HG03460 (cell line): ENCODE measurements around the gene ST6GAL2.

Experiments
- ATAC-seq: cut with Tn5 transposase; IDR thresholded peaks from one replicate; pipeline ENCODE4 v1.9.1; 2021; ENCODE audit not compliant: unreplicated experiment

The ST6GAL2 gene, protein sequence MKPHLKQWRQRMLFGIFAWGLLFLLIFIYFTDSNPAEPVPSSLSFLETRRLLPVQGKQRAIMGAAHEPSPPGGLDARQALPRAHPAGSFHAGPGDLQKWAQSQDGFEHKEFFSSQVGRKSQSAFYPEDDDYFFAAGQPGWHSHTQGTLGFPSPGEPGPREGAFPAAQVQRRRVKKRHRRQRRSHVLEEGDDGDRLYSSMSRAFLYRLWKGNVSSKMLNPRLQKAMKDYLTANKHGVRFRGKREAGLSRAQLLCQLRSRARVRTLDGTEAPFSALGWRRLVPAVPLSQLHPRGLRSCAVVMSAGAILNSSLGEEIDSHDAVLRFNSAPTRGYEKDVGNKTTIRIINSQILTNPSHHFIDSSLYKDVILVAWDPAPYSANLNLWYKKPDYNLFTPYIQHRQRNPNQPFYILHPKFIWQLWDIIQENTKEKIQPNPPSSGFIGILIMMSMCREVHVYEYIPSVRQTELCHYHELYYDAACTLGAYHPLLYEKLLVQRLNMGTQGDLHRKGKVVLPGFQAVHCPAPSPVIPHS

DNA sequence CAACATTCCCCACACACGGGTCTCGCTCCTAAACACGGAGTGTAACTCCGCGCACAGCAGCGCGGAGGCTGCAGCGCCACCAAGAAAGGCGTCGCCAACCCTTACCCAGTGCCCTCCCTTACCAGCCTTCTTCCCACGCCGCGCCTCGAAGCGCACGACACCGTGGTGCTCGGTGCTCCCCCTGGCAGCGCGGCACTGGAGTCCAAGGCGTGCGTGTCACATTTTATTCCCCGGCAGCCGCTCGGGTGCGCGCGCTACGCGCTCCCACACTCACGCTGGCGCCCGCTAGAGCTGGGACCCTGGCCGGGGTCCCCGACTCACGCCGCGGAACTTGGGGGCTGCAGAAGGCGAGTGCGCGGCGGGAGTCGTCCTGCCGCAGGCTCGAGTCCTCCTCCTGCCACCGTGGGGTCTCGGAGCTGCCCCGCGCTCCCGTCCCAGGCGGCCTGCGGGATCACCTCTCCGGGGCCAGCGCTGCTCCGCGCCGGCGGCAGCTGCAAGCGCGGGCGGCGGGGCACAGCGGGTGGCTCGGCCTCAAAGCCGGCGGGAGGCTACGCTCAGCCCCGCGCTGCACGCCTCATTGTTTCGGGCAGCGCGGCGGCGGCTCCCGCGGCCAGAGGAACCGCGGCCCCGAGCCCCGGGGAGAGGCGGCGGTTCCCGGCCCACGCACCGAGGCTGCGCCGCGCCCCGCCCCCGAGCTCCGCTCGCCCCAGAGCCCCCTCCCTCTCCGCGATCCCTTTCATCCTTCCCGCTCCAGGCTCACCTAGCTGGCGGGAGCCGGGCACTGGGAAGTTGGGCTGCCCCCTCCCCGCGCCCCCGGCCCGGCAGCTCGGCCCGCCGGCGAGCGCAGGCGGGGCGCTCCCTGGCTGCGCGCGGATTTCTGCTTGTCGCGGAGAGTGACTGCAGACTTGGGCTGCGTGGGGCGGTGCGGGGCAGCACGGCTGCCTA, at the start of gene ST6GAL2:
TSS of gene ST6GAL2 (minus strand) at position 197 of the 945 bp plus-strand sequence. CDS start 42,190 bp downstream, outside the sequence.
- ATAC-seq = no peak

DNA sequence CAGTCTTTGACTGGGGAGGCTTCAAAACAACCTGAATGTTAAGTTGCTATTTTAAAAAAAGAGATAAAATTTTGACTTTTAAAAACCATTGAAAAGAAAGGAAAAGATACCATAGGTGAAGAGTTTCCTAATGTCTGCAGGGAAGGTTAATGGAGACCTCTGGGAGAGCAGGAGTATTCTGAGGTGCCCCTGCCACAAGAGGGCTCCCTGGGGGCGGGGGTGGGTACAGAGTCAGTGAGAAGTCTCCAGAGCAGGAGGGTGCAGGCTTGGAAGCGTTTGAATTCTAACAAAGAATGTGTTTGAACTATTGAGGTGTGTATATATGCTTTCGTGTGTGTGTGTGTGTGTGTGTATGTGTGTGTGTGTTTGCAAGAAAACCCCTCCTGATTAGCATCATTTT, 46.7 kb upstream of the ST6GAL2 start:
- no peak for ATAC-seq

DNA sequence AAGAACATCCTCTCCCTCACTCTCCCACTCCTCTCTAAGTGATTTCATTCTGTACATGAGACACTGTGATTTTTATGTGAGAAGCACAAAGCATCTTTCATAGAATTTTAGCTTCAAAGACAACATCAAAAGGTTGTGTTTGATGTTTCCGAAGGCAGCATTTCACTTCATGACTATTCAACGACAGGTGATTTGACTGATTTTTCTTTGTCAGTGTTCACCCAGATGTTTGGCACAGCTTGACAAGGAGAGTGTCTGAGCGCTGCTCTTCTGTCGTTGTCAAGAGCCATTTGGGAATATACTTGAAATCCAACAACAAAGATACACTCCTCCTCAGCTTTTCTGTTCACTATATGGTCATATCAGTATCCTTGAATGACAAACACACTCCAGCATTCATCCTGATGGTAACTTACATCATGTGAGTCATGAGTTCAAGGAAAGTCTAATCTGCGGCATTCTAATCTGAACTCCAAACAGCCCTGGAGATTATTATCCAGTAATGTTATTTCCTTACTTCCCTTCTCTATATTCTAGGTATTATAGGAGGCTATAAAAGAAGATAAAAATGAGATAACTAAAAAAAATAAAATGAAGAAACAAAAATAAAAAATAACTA, 45.9 kb upstream of the ST6GAL2 start:
- ATAC-seq = no peak

DNA sequence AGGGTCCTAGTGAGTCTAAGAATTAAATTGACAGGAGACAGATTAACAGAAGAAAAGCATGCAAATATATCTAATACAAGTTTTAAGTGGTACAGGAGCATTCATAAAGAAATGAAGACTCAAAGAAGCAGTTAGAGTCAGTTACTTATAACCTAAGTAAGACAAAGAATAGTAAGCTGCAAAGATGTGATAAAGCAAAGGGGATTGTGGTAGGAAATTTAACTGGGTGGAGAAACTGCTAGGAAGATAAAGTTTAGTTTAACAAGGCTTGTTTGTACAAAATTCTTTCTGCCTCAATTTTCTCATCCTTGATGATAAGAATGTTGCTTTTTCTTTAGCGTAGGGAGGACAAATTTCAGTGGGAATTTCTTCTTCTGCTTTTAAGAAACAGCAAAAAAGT, 35.5 kb upstream of the ST6GAL2 start:
- no peak for ATAC-seq

DNA sequence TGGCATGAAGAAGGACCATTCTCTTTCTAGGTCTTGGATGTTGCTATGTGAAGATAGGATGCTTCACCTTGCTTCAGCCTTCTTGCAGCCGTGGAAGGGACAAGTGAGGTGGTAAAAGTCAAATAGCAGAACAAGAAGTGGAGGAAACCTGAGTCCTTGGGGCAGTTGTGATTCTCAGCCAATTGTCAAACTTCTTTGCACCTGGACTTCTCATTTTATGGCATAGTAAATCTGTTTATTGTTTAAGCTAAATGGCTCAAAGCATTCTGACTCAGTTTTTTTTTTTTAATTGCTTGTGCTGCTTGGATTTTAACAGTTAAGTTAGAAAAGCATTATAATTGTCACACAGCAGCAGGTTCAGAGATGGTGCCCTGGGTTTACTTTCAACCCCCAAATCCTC, 33.0 kb upstream of the ST6GAL2 start:
- ATAC-seq = no peak

DNA sequence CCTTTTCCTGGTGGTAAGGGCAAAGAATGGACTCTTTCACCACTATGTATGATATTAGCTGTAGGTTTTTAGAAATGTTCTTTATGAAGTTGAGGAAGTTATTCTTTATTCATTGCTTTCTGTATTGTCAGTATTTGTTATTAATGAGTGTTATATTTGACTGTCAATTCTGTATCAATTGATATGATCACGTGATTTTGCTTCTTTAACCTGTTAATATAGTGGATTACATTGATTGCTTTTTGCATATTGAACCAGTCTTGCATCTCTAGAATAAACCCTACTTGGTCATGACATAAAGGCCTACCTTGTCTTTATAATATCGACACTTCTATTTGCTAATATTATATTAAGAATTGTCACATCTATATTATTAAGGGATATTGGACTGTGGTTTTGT, 18.3 kb upstream of the ST6GAL2 start:
- ATAC-seq = no peak

DNA sequence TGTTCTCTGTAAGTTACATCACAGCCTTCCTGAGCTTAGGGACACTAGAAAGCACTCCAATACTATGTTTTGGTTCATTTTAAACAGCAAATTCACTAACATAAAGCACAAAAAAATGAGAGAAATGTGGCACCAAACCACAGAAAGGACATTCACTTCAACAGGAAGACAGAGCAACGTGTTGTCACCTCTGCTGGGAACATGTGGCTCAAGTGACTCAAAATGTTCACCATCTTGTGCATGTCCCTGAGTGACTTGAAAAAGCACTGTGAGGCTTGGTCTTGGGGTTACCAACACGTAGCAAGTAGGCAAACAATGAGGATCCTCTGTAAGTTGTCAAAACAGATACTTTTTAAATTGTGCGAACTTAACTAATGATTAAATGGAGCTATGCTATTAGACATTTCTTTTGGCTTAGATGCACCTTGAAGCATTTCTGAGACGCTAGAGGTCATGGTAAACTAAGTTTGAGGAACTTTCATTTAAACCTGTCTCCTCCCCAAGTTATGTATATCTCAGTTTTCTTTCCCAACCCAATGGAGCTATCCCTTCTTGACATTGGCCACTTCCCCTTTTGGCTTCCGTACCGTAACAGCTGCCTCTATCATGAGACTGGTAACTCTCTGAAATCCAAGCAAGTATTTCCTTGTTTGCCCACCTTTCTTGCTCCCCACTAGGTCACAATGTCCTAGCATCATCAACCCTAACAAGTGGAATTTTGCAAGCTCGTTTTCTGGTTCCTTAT, 14.0 kb upstream of the ST6GAL2 start:
- no peak for ATAC-seq

DNA sequence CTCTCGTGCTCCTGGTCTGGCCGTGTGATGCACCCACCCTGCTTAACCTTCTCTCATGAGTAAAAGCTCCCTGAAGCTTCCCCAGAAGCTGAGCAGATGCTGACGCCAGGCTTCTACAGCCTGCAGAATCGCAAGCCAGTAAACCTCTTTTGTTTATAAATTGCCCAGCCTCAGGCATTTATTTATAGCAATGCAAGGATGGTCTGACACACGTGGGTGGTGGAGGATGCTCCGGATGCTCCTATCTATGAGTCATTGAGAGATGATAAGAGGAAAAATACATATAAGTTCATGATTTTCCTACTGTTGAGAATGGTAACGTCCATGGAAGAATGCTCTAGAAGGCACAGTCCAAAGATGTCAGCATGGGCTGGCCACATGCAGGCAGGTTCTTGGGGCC, 8.6 kb upstream of the ST6GAL2 start:
- no peak for ATAC-seq

DNA sequence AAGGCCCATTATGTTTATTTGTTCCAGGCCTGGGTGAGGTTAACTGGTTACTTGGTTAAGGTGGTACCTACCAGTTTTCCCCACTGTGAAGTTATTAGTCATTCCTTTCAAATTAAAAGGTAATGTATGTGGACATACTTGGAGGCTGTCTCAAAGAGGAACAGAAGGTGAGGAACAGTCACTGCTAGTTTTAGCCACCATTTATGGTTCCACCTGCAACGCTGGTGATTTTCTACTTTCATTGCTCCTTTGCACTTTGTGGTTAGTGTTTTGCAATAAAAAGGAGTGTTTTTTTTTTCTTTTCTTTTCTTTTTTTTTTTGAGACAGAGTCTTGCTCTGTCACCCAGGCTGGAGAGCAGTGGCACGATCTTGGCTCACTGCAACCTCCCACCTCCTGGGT, 6.1 kb upstream of the ST6GAL2 start:
- no peak for ATAC-seq

DNA sequence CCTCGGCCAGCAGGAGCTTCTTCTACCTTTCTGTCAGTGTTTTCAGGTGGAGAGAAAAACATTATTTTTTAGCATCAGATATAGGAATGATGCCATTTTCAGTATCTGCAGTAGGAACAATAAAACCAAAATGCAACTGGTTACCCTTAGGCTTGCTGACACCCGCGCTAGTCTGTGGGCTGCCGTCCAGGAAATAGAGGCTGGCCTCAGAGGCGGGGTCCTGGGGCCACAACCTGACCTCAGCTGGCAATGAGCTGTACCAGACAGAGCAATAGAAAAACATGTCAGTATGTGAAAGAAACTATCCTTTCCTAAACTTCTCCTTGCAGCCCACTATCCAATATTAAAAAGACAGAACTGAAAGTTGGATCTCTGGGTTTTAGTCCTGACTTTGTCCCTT, 4.6 kb upstream of the ST6GAL2 start:
- no peak for ATAC-seq

DNA sequence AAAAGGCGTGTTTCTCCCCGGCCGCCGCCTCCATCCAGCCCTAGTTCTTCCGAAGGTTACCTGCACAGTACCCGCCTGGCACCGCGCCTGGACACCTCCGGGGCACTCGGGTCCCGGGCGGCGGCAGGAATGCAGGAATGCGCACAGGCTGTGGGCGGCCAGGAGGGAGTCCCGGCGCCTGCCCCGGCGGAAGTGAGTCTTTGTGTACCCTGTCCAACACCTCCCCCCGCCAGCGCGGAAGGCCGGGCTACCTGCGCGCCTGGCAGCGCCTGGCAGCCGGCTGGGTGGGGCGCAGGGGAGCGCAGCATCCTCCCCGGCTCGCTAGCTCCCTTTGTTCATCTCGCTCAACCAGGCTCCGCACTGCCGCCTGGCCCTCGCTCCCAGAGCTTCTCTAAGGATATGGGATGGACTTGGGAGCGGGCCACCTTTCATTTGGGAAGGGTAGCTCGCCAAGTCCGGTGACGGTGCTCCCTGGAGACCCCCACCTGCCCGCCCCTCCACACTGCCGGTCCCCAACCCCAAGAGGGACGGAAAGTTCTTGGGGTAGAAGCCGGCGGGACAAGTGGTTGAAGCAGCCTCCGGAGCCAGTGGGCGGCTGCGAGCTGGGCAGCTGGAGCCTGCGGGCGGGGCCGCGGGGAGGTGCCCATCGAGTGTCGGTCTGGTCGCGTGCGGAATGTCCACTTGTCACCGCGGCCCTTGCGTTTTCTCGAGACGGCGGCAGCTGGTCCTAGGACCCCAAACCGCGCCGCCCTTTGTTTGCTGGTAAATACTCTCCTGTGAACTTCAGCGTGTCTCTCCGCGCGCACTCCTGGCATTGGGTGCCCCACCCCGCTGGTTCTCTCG, 1.2 kb upstream of the ST6GAL2 start:
- no peak for ATAC-seq

DNA sequence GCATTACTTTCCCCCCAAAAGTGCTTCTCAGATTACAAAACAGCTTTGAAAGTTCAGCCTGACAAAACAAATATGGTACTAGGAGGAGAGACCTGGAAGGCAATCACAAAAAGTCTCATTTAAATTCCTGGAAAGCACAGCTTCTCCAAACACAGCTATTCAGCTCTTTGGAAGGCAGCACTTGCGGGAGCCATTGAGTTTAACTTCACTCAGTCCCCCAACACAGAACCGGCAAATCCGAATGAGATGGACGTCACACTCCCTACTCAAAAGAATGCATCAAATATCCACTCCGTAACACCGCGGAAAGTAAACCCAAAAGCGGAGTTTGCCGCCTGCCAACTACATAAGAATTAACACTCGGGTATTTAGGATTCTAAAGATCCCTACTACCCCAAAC, 638 bp downstream of the ST6GAL2 start:
- no peak for ATAC-seq

DNA sequence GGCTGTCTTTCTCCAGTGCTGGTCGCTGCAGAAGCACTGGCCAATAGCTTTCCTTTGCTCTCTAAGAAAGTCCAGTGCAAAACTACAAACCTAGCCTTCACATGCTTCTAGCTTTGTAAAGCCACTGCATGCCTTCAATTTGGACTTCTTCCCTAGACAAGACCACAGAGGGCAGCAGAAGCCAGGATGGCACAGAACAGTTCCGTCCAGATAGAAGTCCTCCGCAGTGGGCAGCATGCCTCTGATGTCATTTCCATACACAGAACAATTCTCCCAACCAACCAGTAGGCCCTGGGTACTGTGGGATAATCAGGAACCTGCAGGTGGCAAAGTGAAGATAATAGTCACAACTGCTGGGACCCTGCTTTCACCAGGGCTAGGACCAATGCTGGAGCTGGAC, 3.3 kb downstream of the ST6GAL2 start:
- ATAC-seq = no peak

DNA sequence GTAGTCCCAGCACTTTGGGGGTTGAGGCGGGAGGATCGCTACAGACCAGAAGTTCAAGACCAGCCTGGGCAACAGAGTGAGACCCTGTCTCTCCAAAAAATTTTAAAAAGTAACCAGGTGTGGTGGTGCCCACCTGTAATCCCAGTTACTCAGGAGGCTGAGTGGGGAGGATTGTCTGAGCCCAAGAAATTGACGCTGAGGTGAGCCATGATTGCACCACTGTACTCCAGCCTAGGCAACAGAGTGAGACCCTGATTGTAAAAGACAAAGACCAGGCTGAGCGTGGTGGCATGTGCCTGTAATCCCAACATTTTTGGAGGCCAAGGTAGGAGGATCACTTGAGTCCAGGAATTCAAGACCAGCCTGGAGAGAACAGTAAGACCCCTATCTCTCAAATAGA, 7.8 kb downstream of the ST6GAL2 start:
- ATAC-seq = no peak

DNA sequence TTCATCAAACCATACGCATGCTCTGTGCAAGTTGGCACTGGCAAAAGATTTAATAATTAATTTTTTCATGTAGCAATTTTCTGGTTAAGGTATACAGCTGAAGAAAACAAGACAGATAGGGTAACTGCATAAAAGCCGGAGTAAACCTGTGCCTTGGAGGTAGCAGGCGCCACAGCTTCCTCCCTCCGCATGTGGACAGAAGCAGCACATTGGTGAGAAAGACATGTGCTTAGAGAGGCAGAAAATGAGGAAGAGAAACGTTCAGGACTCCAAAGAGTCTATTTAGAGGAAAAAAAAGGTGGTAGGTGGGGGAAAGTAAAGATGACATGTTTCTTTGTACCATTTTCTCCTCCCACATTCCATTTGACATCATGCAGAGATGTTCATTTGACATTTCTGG, 9.3 kb downstream of the ST6GAL2 start:
- ATAC-seq = no peak

DNA sequence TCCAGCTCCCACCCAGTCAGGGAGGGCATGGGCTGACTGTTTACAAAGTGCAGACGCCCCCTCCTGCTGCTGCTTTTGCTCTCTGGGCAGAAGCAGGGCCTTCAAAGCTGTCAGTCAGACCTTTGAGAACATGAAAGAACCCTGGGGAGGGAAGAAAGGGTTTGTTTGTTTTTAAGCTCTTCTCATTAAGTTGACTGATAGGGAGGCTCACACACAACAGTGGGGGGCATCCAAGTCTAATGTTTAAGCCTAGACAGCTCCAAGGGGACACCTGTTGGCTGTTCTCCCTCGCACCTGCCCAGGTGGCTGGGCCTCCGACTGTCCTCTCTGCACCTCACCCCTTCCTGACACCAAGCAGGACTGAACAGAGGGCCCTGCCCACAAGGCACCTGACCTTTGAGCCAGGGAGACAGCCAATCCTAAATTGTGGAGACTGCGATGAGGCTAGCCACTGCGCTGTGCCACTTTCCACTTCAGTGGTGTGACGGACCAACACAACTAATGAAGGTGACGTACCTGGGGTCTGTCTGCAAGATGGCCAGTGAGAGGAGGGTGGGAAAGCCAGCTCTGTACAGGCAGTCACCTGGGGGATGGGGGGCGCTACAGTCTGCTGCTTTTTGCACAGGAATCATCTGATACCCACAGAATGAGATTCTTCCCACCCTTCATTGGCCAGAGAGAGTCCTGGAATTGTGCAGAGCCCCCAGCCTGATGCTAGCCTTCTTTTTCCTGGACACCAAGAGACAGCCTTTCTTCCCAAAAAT, 16.3 kb downstream of the ST6GAL2 start:
- no peak for ATAC-seq

DNA sequence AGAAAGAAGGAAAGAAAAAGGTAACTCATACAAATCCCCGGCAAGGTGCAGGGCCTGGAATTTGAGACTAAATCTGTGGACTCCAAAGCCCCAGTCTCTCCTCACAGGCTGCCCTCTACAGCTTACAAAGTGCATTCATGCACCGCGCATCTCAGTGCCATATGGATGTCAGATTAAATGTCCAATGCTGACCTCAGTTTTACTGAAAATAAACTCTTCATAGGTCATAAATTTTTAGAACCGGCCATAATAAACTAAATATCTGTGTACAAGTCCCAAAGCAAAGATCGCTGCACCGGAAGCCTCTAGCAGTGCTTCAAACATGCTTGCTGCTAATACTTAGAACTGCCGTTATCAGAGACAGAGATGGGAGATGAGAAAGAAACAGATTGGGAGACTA, 17.7 kb downstream of the ST6GAL2 start:
- ATAC-seq = no peak

DNA sequence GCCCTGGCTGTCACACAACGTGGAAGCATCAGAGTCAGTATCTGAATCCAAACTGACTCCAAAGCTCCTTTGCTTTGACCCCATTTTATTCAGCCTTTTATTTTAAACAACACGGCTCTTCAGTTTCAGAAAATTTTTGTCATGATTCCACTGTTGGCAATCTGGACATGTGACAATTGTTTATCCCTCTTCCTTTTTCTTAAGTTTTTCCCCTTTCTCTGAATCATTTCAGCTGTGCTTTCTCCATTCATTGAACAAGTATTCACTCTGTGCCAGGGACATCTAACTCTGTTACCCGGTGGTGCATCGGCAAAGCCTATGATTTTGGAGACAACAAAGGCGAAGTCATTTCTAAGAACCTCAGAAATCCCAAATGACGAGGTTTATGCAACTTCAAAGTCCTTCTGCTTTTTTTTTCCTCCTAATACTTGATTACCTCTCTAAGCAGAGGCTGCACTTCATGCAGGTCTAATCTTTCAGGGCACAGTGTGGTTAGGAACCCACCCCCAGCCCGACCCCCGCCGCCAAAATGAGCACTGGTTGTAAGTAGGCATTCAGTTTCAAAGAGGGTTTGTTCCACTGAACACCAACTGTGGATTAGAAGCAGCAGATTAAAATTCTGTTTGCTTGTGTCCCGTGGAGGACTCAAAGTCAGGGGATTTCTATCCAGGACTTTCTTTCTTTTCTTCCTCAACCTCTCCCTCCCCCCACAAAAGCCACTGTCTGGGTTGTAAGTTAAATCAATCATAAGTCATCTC, 18.6 kb downstream of the ST6GAL2 start:
- ATAC-seq = no peak
